Hematopoietic multipotent progenitor cell treated with erythropoietin and hydrocortisone succinate and interleukin-3 and kit ligand, for 4 days (in vitro differentiated cells): ENCODE data around the gene KCNK2.

Experiments used
- DNase-seq: peaks from one replicate; pipeline ENCODE4 v3.0.0-alpha.2; 2015

KCNK2 gene

GRCh38 chr1:215263636-215264035, 181.1 kb downstream of the KCNK2 start:
- no peak for DNase-seq

DNA sequence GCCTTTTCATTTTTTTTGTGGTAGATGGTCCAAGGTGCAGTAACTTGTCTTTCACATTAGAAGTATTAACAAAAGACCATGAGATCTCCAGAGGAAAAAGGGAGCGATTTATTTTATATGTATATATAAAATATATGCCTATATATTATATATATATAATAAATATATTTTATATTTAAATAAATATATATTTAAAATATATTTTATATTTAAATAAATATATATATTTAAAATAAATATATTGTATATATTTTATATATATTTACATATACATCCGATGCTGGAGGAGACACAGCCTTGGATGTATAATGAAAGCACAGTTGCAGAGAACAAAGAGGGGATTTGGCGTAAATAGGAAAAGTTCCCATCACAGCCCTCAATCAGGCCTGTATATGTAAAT, 182.1 kb downstream of the KCNK2 start:
- DNase-seq: no peak

DNA sequence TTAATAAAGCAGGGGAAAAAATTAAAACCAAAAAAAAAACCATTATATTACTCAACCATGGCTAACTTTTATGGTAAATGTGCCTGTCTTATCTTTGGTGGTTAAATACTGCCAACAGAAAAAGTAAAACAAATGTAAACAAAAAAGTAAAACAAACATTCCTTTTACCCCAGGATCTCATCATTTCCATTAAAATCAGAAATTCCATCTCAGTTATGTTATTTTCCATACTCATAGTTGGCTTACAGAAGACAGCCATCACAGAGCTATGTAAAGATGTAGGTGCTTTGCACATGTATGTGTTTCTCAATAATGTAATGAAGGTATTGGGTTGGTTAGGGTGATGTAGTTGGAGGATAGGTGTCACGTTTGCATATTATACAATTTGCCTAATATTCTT, 185.0 kb downstream of the KCNK2 start:
- no peak for DNase-seq

GRCh38 chr1:215269955-215270354, 187.4 kb downstream of the KCNK2 start:
- no peak for DNase-seq

DNA sequence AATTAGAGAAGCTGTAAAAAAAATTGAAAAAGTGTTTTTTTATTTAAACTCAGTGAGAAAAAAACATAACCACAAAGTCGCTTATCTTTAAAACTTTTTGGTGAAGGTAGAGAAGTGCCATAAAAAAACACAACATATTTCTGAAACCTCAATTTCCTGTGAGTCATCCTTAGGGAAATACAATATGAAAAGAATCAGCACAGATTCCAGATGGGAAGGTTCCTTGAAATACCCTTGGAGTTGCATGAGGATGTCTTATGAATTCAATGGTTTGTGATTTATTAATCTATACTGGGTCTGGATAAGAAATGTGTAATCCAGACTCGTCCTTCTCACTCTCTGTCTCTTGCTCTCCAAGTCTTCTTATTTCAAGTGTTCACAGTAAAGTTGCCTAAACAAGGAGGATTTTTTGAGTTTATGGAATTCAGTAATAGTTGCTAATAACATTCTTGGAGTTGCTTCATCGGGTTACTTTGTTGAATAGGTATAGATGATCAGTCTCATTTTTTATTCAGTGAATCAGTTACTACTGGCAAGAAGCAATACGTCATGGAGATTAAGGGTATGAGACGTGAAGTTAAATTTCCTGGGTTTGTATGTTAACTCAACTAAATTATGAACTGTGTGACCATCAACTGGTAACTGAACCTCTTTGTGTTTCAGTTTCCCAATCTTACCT, 191.4 kb downstream of the KCNK2 start:
- DNase-seq: no peak

GRCh38 chr1:215276582-215276981, 194.0 kb downstream of the KCNK2 start:
- DNase-seq: no peak

DNA sequence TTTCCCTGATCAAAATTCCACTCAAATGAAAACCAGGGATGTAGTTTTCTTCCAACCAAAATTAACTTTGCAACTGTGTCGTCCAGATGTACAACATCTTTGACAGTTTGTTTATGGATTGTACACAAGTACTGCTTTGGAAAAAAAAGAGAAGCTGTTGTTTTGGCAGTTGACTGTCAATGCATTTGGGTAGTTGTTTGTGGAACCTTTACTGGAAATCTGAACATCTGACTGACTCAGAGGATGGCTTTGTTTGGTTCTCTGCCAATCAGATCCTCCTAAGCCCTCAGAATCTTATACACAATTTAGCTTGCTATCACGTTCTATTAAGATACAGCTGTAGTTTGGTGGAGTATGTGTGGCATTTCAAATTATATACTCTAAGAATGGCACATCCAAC, 195.0 kb downstream of the KCNK2 start:
- no peak for DNase-seq

DNA sequence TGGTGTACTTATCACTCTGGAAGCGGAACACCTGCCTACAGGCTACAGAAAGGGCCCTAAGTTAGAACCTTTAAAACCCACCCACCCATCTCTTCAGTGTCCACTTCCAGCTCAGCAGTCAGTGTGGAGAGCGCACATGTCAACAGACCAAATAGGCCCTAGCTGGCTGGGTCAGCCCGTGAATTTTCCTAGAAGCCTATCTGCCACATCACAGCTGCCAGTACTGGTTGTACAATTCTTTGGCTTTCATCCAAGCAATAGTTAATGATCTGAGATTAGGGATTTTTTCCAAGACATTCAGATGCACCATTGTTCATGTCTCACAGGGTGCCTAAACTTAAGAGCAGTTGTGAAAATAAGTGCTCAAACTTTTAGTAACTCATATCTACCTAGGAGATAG, 197.1 kb downstream of the KCNK2 start:
- DNase-seq: no peak

DNA sequence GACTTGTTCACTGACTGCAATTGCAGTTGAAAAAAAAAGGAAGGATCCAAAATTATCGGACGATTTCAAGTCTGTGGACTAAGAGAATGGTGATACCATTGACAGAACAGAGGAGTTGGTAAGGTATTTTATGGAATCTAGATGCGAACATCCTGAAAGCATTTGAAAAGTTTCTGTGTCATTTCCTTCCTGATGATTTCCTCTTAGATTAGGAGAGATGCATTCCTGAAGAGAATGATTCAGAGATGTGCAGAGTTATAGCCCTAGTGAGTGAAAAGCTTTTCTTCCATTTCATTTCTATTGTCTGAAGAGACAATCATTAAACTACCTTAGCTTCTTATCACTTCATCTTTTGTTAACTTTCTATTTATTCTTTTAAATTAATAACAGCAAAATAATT, 200.0 kb downstream of the KCNK2 start:
- no peak for DNase-seq

DNA sequence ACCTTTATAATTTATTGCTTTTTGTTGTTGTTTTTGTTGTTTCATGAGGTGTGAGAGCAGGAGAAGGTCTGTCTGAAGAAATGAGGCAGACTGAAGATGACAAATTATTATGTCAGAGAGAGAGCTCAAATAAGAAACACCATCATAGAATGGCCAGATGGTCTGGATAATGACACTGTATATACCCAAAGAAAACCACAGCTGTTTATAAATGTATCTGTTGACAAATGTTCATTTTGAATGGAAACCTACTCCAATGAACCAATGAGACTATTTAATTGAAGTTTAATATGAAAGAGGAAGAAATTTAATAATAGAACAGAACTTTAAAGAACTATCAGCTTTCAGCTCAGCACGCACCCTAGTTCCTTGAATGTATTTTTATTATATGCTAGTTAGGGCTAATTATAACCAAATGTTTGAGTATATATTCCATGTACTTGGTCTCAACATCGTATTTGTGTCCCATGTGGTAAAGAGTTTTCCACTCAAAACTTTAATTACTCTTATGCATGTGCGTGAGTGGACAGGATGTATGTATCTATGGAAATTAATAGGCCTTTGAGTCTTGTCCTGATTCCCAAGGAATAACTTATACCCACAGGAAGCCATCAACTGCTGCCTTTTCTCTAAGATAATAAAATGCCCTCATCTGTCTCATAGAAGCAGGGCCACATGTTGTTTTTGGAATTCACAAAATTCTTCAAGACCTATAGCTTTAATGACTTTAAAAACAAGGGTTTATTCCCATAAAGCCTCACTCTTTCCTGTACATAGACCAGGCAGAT, 202.7 kb downstream of the KCNK2 start:
- no peak for DNase-seq
